Stimulated activated CD8-positive, alpha-beta memory T cell treated with anti-CD3 and anti-CD28 coated beads, Interleukin-7, amount 100 ng/mL, for 1 hour (primary cell): ENCODE results near the gene APOBEC3B.
"Not testable (repeated sequence)": the region's sequence is repeated elsewhere in the genome, so short reads cannot be mapped to it uniquely, and the experiment has no call there.

ENCODE experiments used
- DNase-seq, 2 donors: peaks; one replicate each; pipeline ENCODE4 v3.0.0-alpha.2; 2020; ENCODE audit warnings: low read depth in 2 of 2

The APOBEC3B gene

DNA sequence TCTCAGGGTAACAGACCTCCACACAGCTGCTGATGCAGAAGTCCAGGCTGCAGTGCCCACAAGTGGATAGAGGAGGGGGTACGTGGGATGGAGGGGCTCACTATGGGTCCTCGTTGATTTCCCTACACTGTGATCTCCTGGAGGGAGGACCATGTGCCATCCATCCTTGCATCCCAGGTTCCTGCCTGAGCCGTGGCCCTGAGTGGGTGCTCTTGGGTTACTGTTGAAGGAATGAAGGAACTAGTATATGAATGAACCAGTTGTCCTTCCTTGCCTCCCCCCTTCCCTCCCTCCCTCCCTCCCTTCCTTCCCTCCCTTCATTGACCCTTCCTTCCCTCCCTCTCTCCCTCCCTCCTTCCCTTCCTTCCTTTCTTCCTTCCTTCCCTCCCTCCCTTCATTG lies 15.4 kb downstream of the APOBEC3B start:
- DNase-seq = no peak

DNA sequence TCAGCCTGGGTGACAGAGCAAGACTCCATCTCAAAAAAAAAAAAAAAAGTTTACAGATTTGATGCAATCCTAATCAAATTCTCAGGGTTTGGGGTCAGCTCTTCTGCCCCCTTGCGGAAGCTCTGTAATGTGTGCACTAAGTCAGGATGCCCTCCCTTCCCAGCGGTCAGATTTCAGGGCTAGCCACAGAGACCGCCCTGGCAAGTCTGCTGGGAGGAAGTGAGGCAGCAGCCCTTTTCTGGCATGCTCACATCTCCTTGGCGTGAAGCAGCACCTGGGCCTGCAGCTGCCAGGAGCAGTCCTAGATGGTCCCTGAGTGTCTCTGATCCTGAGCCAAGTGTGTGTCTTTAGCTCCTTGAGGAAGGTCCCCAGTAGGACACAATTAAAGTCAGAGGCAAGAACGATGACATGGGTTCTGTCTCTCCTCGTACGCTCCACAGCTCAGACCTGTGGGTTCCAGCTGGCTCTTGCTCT lies 21.1 kb downstream of the APOBEC3B start:
- DNase-seq = peak; percentile 52 to 53

- no peak for DNase-seq
Measured at GRCh38 chr22:39007177-39007576, 25.0 kb downstream of the APOBEC3B start.

- not testable (repeated sequence) for DNase-seq
Measured at GRCh38 chr22:39008271-39008850, 26.2 kb downstream of the APOBEC3B start.

- DNase-seq = no peak
Measured at GRCh38 chr22:39010946-39011345, 28.8 kb downstream of the APOBEC3B start.

DNA sequence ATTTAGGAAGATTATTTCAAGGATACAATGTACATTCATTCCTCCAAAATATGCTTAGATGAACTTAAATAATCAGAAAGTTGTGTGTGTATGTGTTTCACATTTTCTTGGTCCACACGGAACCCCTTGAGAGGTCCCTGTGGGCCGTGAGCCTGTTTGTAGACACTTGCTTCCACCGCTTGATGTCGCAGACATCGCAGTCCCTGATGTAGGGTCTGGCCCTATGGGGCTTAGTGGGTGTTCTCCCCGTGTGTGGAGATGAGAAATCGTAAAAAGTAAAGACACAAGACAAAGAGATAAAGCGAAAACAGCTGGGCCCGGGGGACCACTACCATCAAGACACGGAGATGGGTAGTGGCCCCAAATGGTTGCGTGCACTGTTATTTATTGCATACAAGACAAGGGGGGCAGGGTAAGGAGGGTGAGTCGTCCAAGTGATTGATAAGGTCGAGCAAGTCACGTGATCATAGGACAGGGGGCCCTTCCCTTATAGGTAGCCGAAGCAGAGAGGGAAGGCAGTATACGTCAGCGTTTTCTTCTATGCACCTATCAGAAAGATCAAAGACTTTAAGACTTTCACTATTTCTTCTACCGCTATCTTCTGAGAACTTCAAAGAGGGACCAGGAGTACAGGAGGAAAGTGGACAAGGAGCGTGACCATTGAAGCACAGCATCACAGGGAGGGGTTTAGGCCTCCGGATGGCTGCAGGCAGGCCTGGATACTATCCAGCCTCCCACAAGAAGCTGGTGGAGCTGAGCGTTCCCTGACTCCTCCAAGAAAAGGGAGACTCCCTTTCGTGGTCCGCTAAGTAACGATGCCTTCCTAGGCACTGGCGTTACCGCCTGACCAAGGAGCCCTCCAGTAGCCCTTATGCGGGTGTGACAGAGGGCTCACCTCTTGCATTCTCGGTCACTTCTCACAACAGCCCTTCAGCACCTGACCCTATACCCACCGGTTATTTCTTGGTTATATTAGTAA lies 30.7 kb downstream of the APOBEC3B start:
- no peak for DNase-seq

- not testable (repeated sequence) for DNase-seq
Measured at GRCh38 chr22:39013561-39013941, 31.4 kb downstream of the APOBEC3B start.

GRCh38 chr22:39013942-39014722 lies 32.0 kb downstream of the APOBEC3B start, which contains the start of gene APOBEC3C:
Gene APOBEC3C, plus strand, starts transcription at chr22:39014257. Its CDS starts 106 bp downstream, at chr22:39014363.
- peak; percentile 35 to 55 for DNase-seq

DNA sequence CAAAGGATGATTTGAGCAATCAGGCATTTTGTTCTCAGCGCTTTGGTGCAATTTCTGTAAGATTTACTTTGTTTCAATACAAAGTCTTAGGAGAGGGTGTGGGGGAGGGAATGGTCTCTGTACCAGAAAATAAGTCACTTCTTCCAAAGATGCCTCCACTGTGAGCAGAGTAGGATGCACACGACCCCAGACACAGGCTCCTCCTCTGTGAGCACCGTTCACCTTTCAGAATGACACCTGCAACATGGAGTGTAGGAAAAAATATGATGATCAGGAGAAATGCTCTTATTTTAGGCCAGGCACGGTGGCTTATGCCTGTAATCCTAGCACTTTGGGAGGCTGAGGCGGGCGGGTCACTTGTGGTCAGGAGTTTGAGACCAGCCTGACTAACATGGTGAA lies 32.6 kb downstream of the APOBEC3B start:
- not testable (repeated sequence) for DNase-seq

GRCh38 chr22:39016592-39016991 lies 34.4 kb downstream of the APOBEC3B start:
- no peak for DNase-seq

DNA sequence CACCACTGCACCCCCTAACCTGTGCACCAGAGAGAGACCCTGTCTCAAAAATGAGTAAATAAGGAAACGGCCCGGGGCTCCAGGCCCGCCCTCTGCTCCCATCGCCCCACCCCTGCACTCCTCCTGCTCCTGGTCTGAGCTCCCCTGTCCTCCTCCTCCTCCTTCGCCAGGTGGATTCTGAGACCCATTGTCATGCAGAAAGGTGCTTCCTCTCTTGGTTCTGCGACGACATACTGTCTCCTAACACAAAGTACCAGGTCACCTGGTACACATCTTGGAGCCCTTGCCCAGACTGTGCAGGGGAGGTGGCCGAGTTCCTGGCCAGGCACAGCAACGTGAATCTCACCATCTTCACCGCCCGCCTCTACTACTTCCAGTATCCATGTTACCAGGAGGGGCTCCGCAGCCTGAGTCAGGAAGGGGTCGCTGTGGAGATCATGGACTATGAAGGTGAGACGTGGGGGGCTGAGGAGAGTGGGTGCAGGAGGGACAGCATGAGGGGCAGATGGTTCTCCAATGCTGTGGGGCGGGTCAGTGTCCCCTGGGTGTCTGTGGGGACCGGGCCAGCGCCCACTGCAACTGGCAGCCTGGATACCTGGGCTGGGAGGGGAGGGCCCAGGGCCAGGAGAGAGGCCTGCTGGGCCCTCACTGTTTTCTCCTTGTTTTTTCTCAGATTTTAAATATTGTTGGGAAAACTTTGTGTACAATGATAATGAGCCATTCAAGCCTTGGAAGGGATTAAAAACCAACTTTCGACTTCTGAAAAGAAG lies 35.6 kb downstream of the APOBEC3B start:
- DNase-seq = no peak

GRCh38 chr22:39020021-39020651 lies 38.0 kb downstream of the APOBEC3B start:
- DNase-seq = not testable (repeated sequence)

DNA sequence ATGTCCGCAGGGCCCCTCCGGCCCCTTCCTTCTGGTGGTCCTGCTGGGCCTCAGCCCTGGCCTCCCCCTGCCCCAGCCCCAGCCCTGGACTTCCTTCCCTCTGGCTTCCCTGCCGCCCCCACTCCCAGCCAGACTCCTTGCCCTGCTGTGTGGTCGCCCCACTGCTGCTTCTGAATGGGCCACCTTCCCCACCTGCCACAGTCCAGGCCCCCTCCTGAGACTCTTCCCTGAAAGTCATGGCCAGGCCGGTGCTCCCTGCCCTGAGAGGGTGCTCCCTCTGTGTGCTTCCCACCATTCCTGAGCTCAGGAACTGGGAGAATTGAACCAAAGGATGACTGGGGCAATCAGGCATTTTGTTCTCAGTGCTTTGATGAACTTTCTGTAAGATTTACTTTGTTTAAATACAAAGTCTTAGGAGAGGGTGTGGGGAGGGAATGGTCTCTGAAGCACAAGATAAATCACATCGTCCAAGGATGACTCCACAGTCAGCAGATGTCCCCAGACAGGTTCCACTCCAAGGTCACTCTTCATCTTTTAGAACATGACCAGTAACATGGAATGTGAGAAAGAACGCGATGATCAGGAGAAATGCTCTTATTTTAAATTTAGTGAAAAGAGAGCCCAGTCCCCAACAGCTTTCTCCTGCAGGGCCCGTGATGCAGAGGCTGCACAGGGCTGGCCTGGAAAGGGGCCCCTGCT lies 39.6 kb downstream of the APOBEC3B start:
- DNase-seq = no peak

- DNase-seq = no peak
Measured at GRCh38 chr22:39024519-39025308, 42.6 kb downstream of the APOBEC3B start.

DNA sequence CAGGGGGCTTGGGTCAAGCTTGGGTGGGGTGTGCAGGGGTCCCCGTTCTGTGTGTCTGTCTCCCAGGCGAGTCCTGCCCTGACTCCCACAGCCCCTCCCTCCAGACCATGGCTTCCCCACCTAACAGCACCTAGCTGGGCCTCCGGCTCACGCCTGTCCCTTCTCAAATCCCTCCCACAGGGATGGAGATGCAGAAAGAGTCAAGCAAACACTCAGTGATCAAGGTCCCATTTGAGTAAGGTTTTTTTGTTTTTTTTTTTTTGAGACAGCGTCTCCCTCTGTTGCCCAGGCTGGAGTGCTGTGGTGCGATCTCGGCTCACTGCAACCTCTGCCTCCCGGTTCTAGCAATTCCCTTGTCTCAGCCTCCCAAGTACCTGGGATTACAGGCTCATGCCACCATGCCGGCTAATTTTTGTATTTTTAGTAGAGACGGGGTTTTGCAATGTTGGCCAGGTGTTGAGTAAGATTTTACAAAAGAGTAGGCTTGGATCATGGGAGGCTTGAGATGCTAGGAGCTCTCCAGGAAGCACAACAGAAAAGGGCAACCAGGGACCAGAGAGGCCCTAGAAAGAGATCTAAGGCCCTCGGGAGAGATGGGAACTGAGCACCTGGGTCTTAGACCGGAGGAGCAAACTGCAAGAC lies 44.5 kb downstream of the APOBEC3B start:
- DNase-seq = no peak

DNA sequence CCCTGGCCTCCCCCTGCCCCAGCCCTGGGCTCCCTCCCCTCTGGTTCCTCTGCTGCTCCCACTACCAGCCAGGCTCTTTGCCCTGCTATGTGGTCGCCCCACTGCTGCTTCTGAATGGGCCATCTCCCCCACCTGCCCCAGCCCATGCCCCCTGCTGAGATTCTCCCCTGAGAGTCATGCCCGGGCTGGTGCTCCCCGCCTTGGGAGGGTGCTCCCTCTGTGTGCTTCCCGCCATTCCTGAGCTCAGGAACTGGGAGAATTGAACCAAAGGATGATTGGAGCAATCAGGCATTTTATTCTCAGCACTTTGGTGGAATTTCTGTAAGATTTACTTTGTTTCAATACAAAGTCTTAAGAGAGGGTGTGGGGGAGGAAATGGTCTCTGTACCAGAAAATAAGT lies 45.6 kb downstream of the APOBEC3B start:
- no peak for DNase-seq

DNA sequence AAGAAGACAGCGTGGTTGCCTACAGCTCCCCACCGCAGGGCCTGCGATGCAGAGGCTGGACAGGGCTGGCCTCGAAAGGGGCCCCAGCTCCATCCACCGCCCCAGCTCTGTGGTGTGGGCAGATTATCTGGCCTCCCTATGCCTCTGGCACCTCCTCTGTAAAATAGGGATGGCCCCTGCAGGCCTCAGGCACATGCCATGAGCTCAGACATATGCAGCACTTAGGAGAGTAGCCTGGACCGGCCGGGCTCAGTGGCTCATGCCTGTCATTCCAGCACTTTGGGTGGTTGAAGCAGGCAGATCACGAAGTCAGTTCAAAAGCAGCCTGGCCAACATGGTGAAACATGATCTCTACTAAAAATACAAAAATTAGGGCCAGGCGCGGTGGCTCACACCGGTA lies 46.1 kb downstream of the APOBEC3B start:
- DNase-seq = no peak

GRCh38 chr22:39029227-39029626 lies 47.1 kb downstream of the APOBEC3B start:
- DNase-seq = no peak

- DNase-seq = no peak
Measured at GRCh38 chr22:39030705-39031104, 48.6 kb downstream of the APOBEC3B start.
